ENCODE results near the gene DOC2A.

DNA sequence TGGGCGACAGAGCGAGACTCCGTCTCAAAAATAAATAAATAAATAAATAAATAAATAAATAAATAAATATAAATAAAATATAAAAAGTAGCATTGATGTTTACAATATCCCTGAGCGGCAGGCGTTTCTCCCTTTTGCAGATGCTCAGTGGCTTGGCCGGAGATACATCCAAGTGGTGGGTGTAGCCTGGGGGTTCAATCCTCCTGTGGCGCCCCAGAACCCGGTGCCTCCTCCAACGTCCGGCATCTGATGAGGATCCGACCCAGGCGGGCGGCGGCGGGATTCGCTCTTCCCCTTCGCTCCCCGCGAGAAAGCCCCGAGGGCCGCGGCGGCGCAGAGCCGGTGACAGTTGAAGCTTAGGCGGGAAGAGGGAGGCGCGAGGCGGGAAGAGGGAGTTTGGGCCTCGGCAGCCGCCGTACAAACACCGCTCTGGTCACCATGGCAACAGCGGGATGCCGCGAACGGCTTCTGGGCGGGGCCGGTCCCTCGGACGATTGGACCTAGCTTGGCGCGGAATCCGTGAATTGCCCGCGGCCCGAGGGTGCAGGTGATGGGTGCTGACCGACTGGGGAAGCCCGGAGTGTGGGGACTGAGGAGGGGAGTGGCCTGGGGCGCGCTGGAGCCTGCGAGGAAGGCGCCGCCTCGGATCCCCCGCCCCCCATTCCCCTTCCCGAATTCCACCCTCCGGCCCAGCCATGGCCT, 42.0 kb upstream of the DOC2A start:
- TF ChIP-seq, protein P1, sequence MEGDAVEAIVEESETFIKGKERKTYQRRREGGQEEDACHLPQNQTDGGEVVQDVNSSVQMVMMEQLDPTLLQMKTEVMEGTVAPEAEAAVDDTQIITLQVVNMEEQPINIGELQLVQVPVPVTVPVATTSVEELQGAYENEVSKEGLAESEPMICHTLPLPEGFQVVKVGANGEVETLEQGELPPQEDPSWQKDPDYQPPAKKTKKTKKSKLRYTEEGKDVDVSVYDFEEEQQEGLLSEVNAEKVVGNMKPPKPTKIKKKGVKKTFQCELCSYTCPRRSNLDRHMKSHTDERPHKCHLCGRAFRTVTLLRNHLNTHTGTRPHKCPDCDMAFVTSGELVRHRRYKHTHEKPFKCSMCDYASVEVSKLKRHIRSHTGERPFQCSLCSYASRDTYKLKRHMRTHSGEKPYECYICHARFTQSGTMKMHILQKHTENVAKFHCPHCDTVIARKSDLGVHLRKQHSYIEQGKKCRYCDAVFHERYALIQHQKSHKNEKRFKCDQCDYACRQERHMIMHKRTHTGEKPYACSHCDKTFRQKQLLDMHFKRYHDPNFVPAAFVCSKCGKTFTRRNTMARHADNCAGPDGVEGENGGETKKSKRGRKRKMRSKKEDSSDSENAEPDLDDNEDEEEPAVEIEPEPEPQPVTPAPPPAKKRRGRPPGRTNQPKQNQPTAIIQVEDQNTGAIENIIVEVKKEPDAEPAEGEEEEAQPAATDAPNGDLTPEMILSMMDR (IDR thresholded peaks at IDR 0.05) = no peak
- no peak for TF ChIP-seq POLR2A (IDR thresholded peaks at IDR 0.05)
